Amniotic epithelial cell (primary cell): ENCODE data around the gene KIF3A.

Experiments used
- DNase-seq: peaks from one replicate; pipeline ENCODE4 v3.0.0-alpha.2; 2010; ENCODE audit warnings: low read depth

The KIF3A gene

GRCh38 chr5:132662925-132663770, 74.2 kb downstream of the KIF3A start:
- DNase-seq: peak; percentile 26

GRCh38 chr5:132662004-132662401, 75.3 kb downstream of the KIF3A start:
- no peak for DNase-seq

GRCh38 chr5:132661231-132662003, 75.9 kb downstream of the KIF3A start:
- DNase-seq: peak; percentile 19

DNA sequence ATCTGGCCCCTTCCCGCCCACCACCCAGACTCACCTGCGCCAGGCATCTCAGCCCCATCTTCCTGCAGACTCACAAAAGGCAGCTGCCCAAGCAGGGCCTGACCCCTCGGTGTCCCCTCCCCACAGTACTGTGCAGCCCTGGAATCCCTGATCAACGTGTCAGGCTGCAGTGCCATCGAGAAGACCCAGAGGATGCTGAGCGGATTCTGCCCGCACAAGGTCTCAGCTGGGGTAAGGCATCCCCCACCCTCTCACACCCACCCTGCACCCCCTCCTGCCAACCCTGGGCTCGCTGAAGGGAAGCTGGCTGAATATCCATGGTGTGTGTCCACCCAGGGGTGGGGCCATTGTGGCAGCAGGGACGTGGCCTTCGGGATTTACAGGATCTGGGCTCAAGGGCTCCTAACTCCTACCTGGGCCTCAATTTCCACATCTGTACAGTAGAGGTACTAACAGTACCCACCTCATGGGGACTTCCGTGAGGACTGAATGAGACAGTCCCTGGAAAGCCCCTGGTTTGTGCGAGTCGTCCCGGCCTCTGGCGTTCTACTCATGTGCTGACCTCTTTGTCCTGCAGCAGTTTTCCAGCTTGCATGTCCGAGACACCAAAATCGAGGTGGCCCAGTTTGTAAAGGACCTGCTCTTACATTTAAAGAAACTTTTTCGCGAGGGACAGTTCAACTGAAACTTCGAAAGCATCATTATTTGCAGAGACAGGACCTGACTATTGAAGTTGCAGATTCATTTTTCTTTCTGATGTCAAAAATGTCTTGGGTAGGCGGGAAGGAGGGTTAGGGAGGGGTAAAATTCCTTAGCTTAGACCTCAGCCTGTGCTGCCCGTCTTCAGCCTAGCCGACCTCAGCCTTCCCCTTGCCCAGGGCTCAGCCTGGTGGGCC, 77.5 kb downstream of the KIF3A start:
- DNase-seq: no peak

- no peak for DNase-seq
These were observed 78.7 kb downstream of the KIF3A start for GRCh38 chr5:132658381-132659302.

- no peak for DNase-seq
These were observed 79.5 kb downstream of the KIF3A start, which contains the start of gene IL13 for GRCh38 chr5:132657676-132658380. IL13 (plus strand) TSS chr5:132658173; CDS start chr5:132658187, 14 bp downstream.

DNA sequence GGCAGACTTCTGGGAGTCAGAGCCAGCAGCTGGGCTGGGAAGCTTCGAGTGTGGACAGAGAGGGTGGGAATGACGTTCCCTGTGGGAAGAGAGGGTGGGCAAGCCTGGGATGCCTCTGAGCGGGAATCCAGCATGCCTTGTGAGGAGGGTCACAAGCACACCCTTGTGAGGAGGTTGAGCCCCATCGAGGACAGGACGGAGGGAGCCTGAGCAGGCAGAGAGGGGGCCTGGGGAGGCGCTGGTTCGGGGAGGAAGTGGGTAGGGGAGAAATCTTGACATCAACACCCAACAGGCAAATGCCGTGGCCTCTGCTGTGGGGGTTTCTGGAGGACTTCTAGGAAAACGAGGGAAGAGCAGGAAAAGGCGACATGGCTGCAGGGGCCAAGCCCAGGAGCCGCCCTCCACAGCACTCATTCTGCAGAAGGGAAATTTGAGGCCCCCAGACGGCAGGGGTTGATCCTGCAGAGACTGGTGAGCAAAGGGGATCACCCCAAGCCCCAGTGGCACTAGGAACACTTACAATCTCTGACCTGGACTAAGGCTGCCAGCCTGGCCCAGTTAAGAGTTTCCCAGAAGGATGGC, 80.5 kb downstream of the KIF3A start:
- no peak for DNase-seq

DNA sequence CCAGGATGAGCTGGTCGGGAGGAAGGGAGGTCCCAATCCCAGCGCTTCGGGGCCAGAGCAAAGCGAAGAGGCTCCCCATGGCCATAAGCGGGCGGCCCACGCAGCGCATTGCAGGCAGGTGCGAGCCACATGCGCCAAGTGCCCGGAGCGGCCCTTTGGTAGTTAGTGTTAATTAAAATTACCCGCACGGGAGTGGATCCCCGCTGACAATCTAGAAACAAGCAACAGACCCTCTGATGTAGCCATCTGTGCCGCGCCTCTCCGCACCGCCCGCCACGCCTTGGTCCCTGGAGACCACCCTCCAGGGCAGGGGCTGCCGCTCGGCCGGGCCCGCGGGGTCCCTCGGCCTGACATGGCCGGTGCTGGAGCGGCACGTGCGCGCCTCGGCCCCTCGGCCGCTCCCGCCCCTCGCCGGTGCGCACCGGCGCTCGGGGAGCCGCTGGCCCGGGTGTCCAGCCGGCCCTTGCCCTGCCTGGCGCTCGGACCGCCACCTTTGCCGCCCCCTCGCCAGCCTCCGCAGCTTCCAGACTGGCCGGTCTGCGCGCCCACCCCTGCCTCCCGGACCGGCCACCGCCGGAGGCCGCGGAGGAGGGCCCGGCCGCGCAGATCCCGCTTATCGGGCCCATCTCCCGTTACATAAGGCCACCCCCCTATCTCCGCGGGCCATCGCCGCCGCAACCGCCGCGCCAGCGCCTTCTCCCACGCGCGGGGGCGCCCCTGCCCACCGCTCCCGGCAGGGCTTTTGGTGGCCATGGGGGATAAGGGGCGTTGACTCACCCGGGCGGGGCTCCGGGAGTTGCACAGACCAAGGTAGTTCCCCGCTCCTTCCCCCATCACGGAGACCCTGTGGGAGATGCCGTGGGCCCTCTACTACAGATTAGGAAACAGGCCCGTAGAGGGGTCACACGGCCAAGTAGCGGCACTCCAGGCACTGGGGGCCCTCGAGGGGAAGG, 81.2 kb downstream of the KIF3A start:
- DNase-seq: no peak

- no peak for DNase-seq
These were observed 83.6 kb downstream of the KIF3A start for GRCh38 chr5:132653716-132654115.

- no peak for DNase-seq
These were observed 85.4 kb downstream of the KIF3A start for GRCh38 chr5:132651838-132652469.

DNA sequence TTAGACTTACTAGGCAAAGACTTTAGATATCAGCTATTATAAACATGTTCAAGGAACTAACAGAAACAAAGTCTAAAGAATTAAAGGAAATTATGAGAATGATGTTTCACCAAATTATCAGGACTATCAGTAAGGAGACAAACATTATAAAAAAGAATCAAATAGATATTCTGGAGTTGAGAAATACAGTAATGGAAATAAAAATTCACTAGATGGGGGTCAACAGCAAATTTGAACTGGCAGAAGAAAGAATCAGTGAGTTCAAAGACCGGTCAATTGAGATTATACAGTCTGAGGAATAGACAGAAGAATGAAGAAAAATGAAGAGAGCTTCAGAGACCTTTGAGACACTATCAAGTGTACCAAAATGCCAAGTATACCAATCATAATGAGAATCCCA, 89.0 kb downstream of the KIF3A start:
- DNase-seq: no peak

DNA sequence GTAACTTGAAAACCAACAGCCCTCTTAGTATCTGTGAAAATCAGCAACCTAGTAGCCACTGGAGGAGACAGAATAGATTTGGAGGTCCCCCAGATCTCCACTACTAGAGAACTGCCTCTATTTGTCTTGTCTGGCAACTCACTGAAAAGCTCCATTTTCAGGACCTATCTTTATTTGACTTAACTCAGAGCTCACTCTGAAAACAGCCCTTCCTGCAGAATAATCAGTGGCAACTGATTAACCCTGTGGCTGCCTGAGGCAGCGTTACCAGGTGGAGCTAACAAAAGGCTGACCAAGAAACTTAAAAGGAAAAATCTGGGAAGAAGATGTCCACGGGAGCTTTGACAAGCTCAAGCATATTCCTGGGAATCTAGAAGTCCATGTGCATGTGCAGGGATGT, 89.9 kb downstream of the KIF3A start:
- DNase-seq: no peak

GRCh38 chr5:132646583-132647266, 90.6 kb downstream of the KIF3A start:
- no peak for DNase-seq

GRCh38 chr5:132644177-132644576, 93.2 kb downstream of the KIF3A start:
- DNase-seq: no peak
